ENCODE measurements around the gene DISP2.

Gene DISP2

GRCh38 chr15:40392986-40393948, 35.2 kb downstream of the DISP2 start:
- no peak for DNase-seq

DNA sequence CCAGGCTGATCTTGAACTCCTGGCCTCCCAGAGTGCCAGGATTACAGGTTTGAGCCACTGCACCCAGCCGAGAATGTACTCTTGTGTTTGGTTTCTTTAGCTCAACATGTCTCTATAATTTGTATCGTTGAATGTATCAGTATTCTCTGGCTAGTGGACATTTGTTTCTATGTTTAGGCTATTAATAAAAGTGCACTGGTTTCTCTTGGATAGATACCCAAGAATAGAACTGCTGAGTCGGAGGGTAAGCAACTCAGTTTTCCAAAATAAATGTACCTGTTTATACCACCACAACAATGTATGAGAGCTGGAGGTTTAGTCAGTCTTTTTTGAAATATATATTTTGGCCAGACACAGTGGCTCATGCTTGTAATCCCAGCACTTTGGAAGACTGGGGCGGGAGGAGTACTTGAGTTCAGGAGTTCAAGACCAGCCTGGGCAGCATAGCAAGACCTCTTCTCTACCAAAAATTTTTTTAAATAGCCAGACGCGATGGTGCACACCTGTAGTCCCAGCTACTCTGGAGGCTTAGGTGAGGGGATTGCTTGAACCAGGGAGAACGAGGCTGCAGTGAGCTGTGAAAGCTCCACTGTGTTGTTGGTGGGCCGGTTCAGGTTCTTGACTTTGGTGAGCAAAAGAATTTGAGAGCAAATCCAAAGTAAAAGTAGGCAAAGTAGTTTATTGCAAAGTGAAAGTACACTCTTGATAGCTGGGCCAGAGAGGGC, 39.8 kb downstream of the DISP2 start:
- DNase-seq = no peak

- peak in 1 of 2 experiments; percentile 43 for DNase-seq
Measured at GRCh38 chr15:40398413-40398873, 40.4 kb downstream of the DISP2 start.

DNA sequence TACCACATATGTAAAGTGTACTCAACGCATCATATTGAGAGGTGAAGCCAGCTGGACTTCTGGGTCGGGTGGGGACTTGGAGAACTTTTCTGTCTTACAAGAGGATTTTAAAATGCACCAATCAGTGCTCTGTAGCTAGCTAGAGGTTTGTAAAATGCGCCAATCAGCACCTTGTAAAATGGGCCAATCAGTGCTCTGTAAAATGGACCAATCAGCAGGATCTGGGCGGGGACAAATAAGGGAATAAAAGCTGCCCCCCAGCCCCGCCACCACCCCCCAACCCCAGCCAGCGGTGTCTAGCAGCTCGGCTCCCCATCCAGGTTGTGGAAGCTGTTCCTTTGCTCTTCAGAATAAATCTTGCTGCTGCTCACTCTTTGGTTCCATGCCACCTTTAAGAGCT, 41.4 kb downstream of the DISP2 start:
- no peak for DNase-seq

- peak; percentile 92 to 95 for DNase-seq
Measured at GRCh38 chr15:40405501-40406381, 47.7 kb downstream of the DISP2 start, which contains the start of gene IVD. Gene IVD, plus strand, starts transcription at chr15:40405795. Its CDS starts 33 bp downstream, at chr15:40405828.

- no peak for DNase-seq
Measured at GRCh38 chr15:40407330-40407990, 49.4 kb downstream of the DISP2 start.

DNA sequence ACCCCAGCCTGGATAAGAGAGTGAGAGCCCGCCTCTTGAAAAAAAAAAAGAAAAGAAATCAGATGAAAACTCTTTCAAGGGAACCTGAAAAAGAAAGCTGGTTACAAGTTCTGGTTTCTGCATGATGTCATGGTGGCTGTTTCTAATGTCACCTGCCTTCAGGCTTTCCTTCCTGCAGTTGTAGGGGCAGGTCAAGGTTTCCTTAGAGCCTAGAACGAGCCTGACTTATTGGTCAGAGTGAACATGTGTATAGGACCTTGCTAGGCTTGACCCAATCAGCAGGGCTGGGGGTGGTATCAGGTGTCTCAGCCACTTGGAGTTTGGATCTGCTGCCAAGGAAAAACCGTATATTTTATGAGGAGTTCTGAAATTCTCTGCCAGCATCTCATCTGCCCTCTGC, 51.3 kb downstream of the DISP2 start:
- DNase-seq = no peak

DNA sequence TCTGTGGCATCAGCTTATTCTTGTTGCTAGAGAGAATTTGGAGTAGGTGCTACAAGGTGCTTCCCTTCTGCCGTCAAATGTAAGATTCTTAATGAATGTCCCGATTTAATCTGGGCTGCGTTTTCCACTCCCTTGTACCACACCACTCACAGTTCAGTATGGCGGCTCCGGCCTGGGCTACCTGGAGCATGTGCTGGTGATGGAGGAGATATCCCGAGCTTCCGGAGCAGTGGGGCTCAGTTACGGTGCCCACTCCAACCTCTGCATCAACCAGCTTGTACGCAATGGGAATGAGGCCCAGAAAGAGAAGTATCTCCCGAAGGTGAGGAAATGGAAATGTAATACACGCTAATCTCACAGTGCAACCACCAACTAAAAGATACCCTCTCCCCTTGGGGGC, 52.5 kb downstream of the DISP2 start:
- DNase-seq = no peak

GRCh38 chr15:40412095-40412759, 54.2 kb downstream of the DISP2 start:
- DNase-seq = no peak

DNA sequence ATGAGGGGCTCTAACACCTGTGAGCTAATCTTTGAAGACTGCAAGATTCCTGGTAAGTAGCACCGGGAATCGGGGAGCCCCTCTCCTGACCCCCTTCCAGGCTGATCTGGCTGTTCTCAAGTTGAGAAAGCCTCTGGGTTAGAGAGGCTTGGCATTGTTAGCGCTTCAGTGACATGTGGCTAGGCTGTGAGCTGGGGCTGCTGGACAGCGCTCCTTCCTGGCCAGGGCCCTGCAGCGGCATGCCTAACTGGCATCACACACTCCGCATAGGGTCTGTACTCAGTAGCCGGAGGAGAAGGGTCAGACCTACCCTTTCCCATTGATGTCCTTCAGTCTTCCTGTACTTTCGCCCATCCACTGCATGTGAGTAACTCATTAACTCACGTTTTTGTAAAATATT, 55.0 kb downstream of the DISP2 start:
- no peak for DNase-seq

DNA sequence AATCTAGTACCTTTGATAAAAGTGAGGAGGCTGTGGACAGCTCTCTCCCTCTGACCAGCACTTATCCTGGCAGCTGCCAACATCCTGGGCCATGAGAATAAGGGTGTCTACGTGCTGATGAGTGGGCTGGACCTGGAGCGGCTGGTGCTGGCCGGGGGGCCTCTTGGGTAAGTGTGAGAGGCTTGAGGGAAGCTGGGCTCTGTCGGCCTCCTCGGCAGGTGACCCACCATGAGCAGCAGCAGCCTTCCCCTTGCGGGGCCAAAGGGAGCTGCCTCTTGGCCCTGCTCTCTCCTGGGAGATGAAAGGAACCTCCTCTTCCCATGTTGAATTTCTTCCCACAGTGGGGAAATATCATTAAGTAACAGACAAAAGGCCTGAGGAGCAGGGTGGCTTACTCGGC, 56.8 kb downstream of the DISP2 start:
- DNase-seq = no peak

GRCh38 chr15:40415226-40415625, 57.2 kb downstream of the DISP2 start:
- DNase-seq = no peak

- DNase-seq = no peak
Measured at GRCh38 chr15:40416056-40416455, 58.0 kb downstream of the DISP2 start.

GRCh38 chr15:40418126-40418525, 60.1 kb downstream of the DISP2 start:
- no peak for DNase-seq

- DNase-seq = no peak
Measured at GRCh38 chr15:40420071-40420713, 62.2 kb downstream of the DISP2 start.

DNA sequence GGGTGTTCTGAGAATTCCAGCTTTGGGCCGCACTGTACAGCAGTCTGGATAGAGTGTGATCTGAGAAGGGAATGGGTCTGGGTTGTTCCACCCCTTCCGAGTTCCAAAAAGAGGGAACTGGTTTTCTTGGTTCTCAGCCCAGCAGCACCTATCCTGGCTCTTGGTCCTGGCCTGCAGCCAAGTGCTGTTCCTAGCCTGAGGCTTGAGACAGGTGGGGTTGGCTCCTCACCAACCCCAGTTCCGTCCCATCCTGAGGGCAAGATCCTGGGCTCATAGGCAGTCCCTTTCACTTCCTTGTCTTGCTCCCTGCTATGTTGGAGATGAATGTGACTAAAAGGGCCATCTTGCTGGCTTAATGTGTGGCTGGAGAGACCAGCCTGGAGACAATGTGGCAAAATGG, 62.8 kb downstream of the DISP2 start:
- no peak for DNase-seq

DNA sequence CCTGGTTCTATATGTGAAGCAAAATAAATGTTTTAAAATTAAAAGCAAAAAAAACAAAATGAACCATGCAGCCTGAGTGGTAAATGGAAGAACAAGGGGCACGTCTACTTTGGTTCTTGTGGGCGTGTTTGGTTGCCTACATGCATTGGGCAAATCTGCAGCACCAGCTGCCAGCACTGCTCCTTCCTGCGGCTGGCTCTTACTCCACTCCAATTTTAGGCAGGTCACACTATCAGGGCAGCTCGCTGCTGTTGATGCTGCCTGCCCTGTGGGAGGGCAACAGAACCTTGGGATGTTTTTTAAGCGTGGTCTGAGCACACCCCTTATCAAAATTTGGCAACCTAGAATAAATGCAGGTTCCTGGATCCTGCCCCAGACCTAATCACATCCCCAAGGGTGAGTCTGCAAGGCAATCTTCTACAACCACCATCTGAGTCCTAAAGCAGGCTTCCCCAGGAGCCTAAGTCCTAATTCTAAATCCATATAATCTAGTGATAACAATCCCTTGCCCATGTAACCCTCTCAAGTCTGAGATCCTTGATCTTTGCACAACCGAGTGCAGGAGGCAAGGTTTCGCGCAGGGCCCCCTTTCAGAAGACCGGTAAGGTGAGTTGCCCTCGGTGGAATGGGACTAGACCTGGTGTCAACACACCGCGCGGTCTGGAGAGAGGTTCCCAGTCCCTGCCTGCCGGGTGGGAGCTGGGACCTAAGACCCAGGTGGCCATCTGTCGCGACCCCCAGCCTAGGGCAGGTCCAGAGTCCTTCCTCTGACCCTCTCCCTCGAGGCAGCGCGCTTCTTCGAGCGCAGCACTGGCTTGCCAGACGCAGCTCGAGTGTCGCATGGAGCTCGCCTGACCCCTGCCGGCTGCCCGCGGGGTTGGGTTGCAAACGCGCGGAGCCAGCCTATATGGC, 63.5 kb downstream of the DISP2 start:
- DNase-seq = peak; percentile 89 to 92

- DNase-seq = no peak
Measured at GRCh38 chr15:40424483-40425115, 66.6 kb downstream of the DISP2 start.

DNA sequence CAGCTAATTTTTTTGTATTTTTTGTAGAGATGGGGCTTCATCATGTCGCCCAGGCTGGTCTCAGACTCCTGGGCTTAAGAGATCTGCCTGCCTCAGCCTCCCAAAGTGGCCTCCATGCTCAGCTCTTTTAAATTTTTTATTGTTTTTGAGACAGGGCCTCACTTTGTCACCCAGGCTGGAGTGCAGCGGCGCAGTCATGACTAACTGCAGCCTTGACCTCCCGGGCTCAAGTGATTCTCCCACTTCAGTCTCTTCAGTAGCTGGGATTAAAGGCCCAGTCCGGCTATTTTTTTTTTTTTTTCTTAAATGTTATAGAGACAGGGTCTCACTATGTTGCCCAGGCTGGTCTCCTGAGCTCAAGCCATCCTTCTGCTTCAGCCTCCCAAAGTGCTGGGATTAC, 67.7 kb downstream of the DISP2 start:
- no peak for DNase-seq

Measured in activated T-cell treated with anti-CD3 and anti-CD28 coated beads, Interleukin-2, amount 50 U/mL, for 48 hours (primary cell).